Measurements from ENCODE around the gene TMPO.
"Not testable (repeated sequence)": the region's sequence is repeated elsewhere in the genome, so short reads cannot be mapped to it uniquely, and the experiment has no call there.

TMPO gene

DNA sequence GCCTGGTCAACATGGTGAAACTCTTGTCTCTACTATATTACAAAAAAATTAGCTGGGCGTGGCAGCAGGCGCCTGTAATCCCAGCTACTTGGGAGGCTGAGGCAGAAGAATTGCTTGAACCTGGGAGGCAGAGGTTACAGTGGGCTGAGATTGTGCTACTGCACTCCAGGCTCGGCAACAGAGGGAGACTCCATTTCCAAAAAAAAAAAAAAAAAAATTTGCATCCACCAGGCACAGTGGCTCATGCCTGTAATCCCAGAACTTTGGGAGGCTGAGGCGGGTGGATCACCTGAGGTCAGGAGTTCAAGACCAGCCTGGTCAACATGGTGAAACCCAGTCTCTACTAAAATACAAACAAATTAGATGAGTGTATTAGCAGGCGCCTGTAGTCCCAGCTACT is 3.6 kb upstream of the TMPO start:
- not testable (repeated sequence) for DNase-seq (ENCODE audit: low read depth in 2 of 2)

- DNase-seq (ENCODE audit: low read depth in 2 of 2), result no peak
These were observed 1.7 kb upstream of the TMPO start for GRCh38 chr12:98513379-98514322.

DNA sequence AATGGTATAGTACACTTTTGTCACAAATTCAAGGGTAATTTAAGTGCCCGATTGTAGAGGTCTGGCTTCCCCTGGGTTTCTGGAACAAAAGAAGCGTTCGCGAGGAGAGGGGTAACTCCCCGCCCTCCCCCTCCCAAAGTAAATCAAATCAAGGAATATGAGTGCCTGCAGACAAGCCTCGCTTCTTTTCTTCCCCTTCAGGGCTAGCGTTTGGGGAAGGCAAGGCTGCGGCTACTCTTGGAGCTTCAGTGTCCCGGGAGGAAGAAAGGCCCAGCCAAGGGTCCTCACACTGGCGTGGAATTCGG is 456 bp upstream of the TMPO start:
- DNase-seq (ENCODE audit: low read depth in 2 of 2), result no peak

- DNase-seq (ENCODE audit: low read depth in 2 of 2), result peak; percentile 62 to 64
These were observed 902 bp downstream of the TMPO start for GRCh38 chr12:98516111-98516873.

DNA sequence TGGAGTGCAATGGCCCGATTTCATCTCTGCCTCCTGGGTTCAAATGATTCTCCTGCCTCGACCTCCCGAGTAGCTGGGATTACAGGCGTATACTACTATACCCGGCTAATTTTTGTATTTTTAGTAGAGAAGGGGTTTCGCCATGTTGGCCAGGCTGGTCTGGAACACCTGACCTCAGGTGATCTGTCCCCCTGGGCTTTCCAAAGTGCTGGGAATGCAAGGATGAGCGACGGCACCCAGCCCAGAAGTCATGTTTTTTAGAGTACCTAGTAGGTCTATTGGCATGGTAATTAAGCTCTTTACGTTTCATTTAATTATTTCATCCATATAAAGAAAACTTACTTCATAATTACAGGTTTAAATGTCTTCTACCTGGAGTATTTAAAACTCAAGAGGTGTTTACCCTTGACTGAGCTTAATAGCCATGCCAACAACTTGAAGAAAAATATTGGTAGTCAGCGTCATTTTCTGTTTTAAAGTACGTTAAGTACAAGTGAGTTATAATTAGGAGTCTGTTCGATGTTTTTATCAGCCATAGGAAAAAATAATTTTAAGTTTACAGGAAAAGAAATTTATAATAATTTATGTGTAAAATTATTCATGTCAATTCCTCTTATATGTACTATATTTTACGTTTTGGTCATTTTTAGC is 4.0 kb downstream of the TMPO start:
- no peak for DNase-seq (ENCODE audit: low read depth in 2 of 2)

GRCh38 chr12:98530068-98530467 is 14.7 kb downstream of the TMPO start:
- no peak for DNase-seq (ENCODE audit: low read depth in 2 of 2)

- peak in 1 of 2 experiments; percentile 30 for DNase-seq (ENCODE audit: low read depth in 2 of 2)
These were observed 17.4 kb downstream of the TMPO start for GRCh38 chr12:98532687-98533304.

GRCh38 chr12:98533723-98534251 is 18.4 kb downstream of the TMPO start:
- peak; percentile 40 to 45 for DNase-seq (ENCODE audit: low read depth in 2 of 2)

GRCh38 chr12:98538031-98538430 is 22.6 kb downstream of the TMPO start:
- DNase-seq (ENCODE audit: low read depth in 2 of 2), result no peak

DNA sequence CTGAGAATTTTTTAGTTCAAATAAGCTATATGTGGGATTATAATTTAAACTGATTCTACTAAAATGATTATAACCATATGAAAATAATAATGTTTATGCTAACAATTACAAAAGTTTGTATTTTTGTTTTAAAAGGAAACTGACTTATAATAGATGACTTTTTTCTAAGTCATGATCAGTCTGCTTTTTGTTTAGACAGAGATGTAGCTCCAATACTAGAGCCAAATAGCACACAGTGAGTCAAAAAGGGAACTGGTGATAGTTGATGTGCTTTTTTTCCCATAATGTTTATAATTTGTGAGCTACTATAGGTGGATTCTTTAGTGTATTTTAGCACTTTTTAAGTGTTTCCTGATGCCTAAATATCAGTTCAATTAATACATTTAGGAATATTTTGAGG is 28.3 kb downstream of the TMPO start:
- no peak for DNase-seq (ENCODE audit: low read depth in 2 of 2)

DNA sequence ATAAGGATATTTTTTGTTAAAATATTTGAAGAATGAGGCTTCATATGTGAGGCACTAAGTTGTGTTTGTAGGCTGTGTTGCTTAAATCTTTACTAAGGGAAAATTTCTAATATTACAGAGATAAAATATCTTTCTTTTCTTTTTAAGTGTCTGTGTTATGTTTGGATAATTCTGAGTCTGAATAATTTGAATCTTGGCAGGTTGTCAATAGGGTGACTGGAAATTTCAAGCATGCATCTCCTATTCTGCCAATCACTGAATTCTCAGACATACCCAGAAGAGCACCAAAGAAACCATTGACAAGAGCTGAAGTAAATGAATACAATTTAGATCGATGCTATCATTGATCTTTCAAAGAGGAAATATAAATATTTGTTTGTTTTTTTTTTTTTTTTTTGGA is 29.4 kb downstream of the TMPO start:
- no peak for DNase-seq (ENCODE audit: low read depth in 2 of 2)

GRCh38 chr12:98549371-98550110 is 34.2 kb downstream of the TMPO start:
- no peak for DNase-seq (ENCODE audit: low read depth in 2 of 2)

GRCh38 chr12:98551787-98552186 is 36.4 kb downstream of the TMPO start:
- DNase-seq (ENCODE audit: low read depth in 2 of 2), result no peak

GRCh38 chr12:98558097-98558496 is 42.7 kb downstream of the TMPO start:
- not testable (repeated sequence) for DNase-seq (ENCODE audit: low read depth in 2 of 2)

DNA sequence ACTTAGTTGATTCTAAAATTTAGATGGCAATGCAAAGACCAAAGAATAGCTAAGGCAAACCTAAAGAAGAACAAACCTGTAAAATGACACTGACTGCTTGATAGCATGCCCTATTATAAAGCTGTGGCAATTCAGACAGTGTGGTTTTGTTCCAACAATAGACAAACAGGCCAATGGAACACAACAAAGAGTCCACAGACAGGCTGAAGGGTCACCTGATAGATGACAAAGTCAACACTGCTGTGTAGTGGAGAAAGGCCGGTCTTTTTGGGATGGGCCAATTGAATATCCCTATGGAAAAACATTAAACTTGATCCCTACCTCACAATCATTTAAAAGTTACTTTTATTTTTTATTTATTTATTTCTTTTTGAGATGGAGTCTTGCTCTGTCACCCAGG is 44.3 kb downstream of the TMPO start:
- DNase-seq (ENCODE audit: low read depth in 2 of 2), result no peak

DNA sequence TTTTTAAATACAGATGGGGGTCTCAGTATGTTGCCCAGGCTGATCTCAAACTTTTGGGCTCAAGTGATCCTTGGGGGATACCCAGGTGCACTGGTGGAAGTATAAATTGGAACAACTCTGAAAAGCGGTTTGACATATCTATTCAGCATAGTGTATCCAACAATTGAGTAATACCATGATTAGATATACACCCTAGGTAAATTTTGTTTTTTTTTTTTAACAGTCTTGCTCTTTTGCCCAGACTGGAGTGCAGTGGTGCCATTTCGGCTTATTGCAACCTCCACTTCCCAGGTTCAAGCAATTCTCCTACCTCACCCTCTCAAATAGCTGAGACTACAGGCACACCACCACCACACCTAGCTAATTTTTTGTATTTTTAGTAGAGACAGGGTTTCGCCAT is 46.5 kb downstream of the TMPO start:
- DNase-seq (ENCODE audit: low read depth in 2 of 2), result no peak

GRCh38 chr12:98572010-98572409 is 56.6 kb downstream of the TMPO start:
- DNase-seq (ENCODE audit: low read depth in 2 of 2), result no peak

DNA sequence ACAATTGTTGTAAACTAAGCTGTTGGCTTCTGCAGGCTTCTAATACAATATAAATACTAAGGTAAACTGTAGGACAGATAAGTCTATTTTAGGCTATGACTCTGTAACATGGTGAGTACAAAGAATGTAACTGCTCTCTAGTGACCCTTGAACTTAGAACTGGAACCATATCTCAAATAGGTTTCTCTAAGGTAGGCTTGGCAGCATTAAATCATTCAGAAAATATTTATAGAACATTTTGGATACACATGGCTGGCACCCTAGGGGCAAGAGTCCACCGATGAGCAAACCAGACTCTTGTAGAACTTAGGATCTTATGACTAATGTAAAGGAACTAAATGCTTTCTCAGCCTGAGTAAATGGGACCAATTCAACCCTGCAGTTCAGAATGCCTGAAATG is 58.7 kb downstream of the TMPO start:
- no peak for DNase-seq (ENCODE audit: low read depth in 2 of 2)

DNA sequence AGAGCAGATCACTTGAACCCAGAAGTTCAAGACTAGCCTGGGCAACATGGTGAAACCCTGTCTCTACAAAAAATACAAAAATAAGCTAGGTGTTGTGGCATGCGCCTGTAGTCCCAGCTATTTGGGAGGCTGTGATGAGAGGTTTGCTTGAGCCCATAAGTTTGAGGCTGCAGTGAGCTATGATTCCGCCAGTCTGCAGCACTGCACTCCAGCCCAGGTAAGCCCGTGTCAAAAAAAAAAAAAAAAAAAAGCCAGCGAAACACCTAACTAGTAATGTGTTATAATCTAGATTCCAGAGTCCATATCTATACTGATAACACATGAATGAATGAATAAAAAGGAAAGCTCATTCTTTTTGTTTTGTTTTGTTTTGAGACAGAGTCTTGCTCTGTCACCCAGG is 59.6 kb downstream of the TMPO start:
- DNase-seq (ENCODE audit: low read depth in 2 of 2), result no peak

- DNase-seq (ENCODE audit: low read depth in 2 of 2), result not testable (repeated sequence)
These were observed 61.4 kb downstream of the TMPO start for GRCh38 chr12:98576795-98577194.

GRCh38 chr12:98578392-98578791 is 63.0 kb downstream of the TMPO start:
- no peak for DNase-seq (ENCODE audit: low read depth in 2 of 2)

Measured in fibroblast of skin of left biceps (primary cell).